GM12878 (cell line): Measurements from ENCODE around the gene POFUT2. TPM values are rescaled to one million over a fixed set of nuclear protein-coding genes. Genes with fewer than 3 reads are reported as not detected.

Source experiments
- CEBPZ ChIP-seq: fragments of 150-350 bp; IDR thresholded peaks from 2 replicates; pipeline ENCODE4 v1.6.1; 2016; ENCODE audit warnings: low read depth, low read length
- JUND ChIP-seq: IDR thresholded peaks from 2 replicates; pipeline ENCODE4 v1.6.1; 2012; ENCODE audit warnings: low read depth, mild to moderate bottlenecking, low read length, improper control_type of control experiment, moderate library complexity
- SREBF2 ChIP-seq: IDR thresholded peaks from 2 replicates; pipeline ENCODE4 v1.6.1; 2012; ENCODE audit warnings: mild to moderate bottlenecking, low read length
- ZNF687 ChIP-seq: fragments of 450-650 bp; IDR thresholded peaks from 2 replicates; pipeline ENCODE4 v1.6.1; 2017; ENCODE audit warnings: mild to moderate bottlenecking, moderate library complexity
- polyA plus RNA-seq, 11 experiments: library from polyadenylated mRNA; depleted of rRNA in 4 of 11; unstranded in 6 of 11; stranded (reverse) in 5 of 11; fragments of >200 nt; fragmentation: Nextera tagmentation in 4 of 11; fragmentation: Illumina TruSeq in 1 of 11; extraction: Ambion mirVana in 4 of 11; extraction: Trizol in 1 of 11; gene quantifications; 1 replicate in 1 of 11; 2 replicates in 10 of 11; pipeline versions ENCODE4 v1.2.1 to v1.2.3, GENCODE V29; 2011 to 2016; ENCODE audit warnings: inconsistent platforms in 2 of 11, missing spikeins in 2 of 11, low read depth in 1 of 11
- total RNA-seq, 4 experiments: library from RNA; depleted of rRNA in 3 of 4; stranded (reverse); fragments of >200 nt in 3 of 4; fragmentation: Illumina TruSeq in 1 of 4; extraction: Trizol in 1 of 4; gene quantifications; 2 replicates each; pipeline versions ENCODE4 v1.2.1 to v1.2.3, GENCODE V29; 2013 to 2021

The POFUT2 gene
- total and polyA plus RNA-seq, 10 of the 15 experiments (the other 5 are each of a cell fraction or from before 2014, with no cell fraction given) = 1.2 to 15.1 (median 6.8) TPM

GRCh38 chr21:45293220-45293725 lies 5.6 kb upstream of the POFUT2 start (continued):
- no peak for TF ChIP-seq CEBPZ
- no peak for TF ChIP-seq SREBF2
- no peak for TF ChIP-seq JUND
- TF ChIP-seq ZNF687 = no peak
- TF ChIP-seq, all 136 proteins: peak for 0
